WTC11 (cell line): ENCODE results near the gene VPS8. TPM values are rescaled to one million over a fixed set of nuclear protein-coding genes. Genes with fewer than 3 reads are reported as not detected.

Source experiments
- ATAC-seq: fragments of 200-7000 bp; cut with Tn5 transposase; 2 replicates; pipeline ENCODE4 v1.10.0; 2021; ENCODE audit warnings: mild to moderate bottlenecking, moderate library complexity
- CTCF ChIA-PET: fragments of 300-600 bp; sonication (Branson Sonifier 250); formaldehyde crosslinking; loops from one replicate; lab custom pipeline; 2021; ENCODE audit warnings: antibody characterized with exemption; lab: Charles Lee
- POLR2A ChIA-PET: fragments of 350-600 bp; sonication (Branson Sonifier 250); formaldehyde crosslinking; loops from one replicate; lab custom pipeline; 2021; ENCODE audit warnings: antibody characterized with exemption; lab: Charles Lee
- DNase-seq: peaks from one replicate; pipeline ENCODE4 v3.0.0; 2021; ENCODE audit warnings: low spot score
- H3K27ac Mint-ChIP-seq: 2 replicates; pipeline ENCODE4 v1.8.0; 2021; ENCODE audit warnings: mixed read lengths
- H3K27me3 Mint-ChIP-seq: 2 replicates; pipeline ENCODE4 v1.8.0; 2021; ENCODE audit warnings: low read depth, mild to moderate bottlenecking, moderate library complexity, mixed read lengths
- H3K36me3 Mint-ChIP-seq: 2 replicates; pipeline ENCODE4 v1.8.0; 2021; ENCODE audit warnings: mixed read lengths
- H3K4me1 Mint-ChIP-seq: 2 replicates; pipeline ENCODE4 v1.8.0; 2022; ENCODE audit warnings: mixed read lengths
- H3K4me3 Mint-ChIP-seq: 2 replicates; pipeline ENCODE4 v1.8.0; 2021; ENCODE audit warnings: mild to moderate bottlenecking, moderate library complexity, mixed read lengths
- H3K9me3 Mint-ChIP-seq: 2 replicates; pipeline ENCODE4 v1.8.0; 2021; ENCODE audit warnings: mixed read lengths
- ATF1 ChIP-seq: sonication (generic); formaldehyde crosslinking; IDR thresholded peaks from 2 replicates; pipeline ENCODE4 v1.8.1; 2023; ENCODE audit warnings: mild to moderate bottlenecking, moderate library complexity, missing genetic modification reagents
- ATF2 ChIP-seq: sonication (generic); formaldehyde crosslinking; IDR thresholded peaks from 2 replicates; pipeline ENCODE4 v1.8.1; 2022; ENCODE audit warnings: low read depth, missing genetic modification reagents, borderline replicate concordance
- CBFB ChIP-seq: sonication (generic); formaldehyde crosslinking; IDR thresholded peaks from 2 replicates; pipeline ENCODE4 v1.8.1; 2022; ENCODE audit warnings: mild to moderate bottlenecking, low read depth, missing genetic modification reagents
- CTCF ChIP-seq: fragments of 200-600 bp; IDR thresholded peaks from 2 replicates; pipeline ENCODE4 v1.8.0; 2022; ENCODE audit warnings: antibody characterized with exemption
- E2F4 ChIP-seq: sonication (generic); formaldehyde crosslinking; IDR thresholded peaks from 2 replicates; pipeline ENCODE4 v1.8.1; 2022; ENCODE audit warnings: low read depth, mild to moderate bottlenecking, moderate library complexity, missing genetic modification reagents, borderline replicate concordance
- FOXP4 ChIP-seq: sonication (generic); formaldehyde crosslinking; IDR thresholded peaks from 2 replicates; pipeline ENCODE4 v1.8.0; 2022; ENCODE audit warnings: mild to moderate bottlenecking, missing genetic modification reagents
- HMGXB4 ChIP-seq: sonication (generic); formaldehyde crosslinking; IDR thresholded peaks from 2 replicates; pipeline ENCODE4 v1.8.1; 2023; ENCODE audit warnings: mild to moderate bottlenecking, moderate library complexity, missing genetic modification reagents
- KAT7 ChIP-seq: sonication (generic); formaldehyde crosslinking; IDR thresholded peaks from 2 replicates; pipeline ENCODE4 v1.8.1; 2023; ENCODE audit warnings: missing genetic modification reagents, mild to moderate bottlenecking, borderline replicate concordance
- NFATC4 ChIP-seq: fragments of 250-450 bp; sonication (Bioruptor Pico); IDR thresholded peaks from 2 replicates; pipeline ENCODE4 v1.9.0; 2021; ENCODE audit warnings: mild to moderate bottlenecking
- NFYB ChIP-seq: sonication (generic); formaldehyde crosslinking; conservative IDR thresholded peaks from 2 replicates; pipeline ENCODE4 v1.8.0; 2022; ENCODE audit warnings: low read depth, missing genetic modification reagents
- NR1H2 ChIP-seq: sonication (generic); formaldehyde crosslinking; IDR thresholded peaks from 2 replicates; pipeline ENCODE4 v1.9.0; 2021; ENCODE audit warnings: mild to moderate bottlenecking, moderate library complexity, missing genetic modification reagents
- NR2C2 ChIP-seq: sonication (generic); formaldehyde crosslinking; IDR thresholded peaks from 2 replicates; pipeline ENCODE4 v1.8.0; 2022; ENCODE audit warnings: mild to moderate bottlenecking, missing genetic modification reagents
- PRDM15 ChIP-seq: sonication (generic); formaldehyde crosslinking; IDR thresholded peaks from 2 replicates; pipeline ENCODE4 v1.8.0; 2022; ENCODE audit warnings: missing genetic modification reagents
- SMAD3 ChIP-seq: sonication (generic); formaldehyde crosslinking; IDR thresholded peaks from 2 replicates; pipeline ENCODE4 v1.8.0; 2022; ENCODE audit warnings: missing genetic modification reagents, mild to moderate bottlenecking, borderline replicate concordance
- SOX15 ChIP-seq: fragments of 250-450 bp; sonication (Bioruptor Pico); IDR thresholded peaks from 2 replicates; pipeline ENCODE4 v1.9.0; 2021; ENCODE audit warnings: mild to moderate bottlenecking
- TEAD4 ChIP-seq: sonication (generic); formaldehyde crosslinking; IDR thresholded peaks from 2 replicates; pipeline ENCODE4 v1.8.0; 2022; ENCODE audit warnings: mild to moderate bottlenecking, missing genetic modification reagents
- TP53 ChIP-seq: sonication (generic); formaldehyde crosslinking; IDR thresholded peaks from 2 replicates; pipeline ENCODE4 v1.8.1; 2023; ENCODE audit warnings: mild to moderate bottlenecking, missing genetic modification reagents
- USF1 ChIP-seq: sonication (generic); formaldehyde crosslinking; IDR thresholded peaks from 2 replicates; pipeline ENCODE4 v1.8.0; 2022; ENCODE audit warnings: mild to moderate bottlenecking, missing genetic modification reagents
- ZNF121 ChIP-seq: sonication (generic); formaldehyde crosslinking; IDR thresholded peaks from 2 replicates; pipeline ENCODE4 v1.8.0; 2023; ENCODE audit warnings: missing genetic modification reagents
- ZNF281 ChIP-seq: sonication (generic); formaldehyde crosslinking; IDR thresholded peaks from 2 replicates; pipeline ENCODE4 v1.8.0; 2023; ENCODE audit warnings: mild to moderate bottlenecking, missing genetic modification reagents
- total RNA-seq: library from RNA; stranded (reverse); gene quantifications from 3 replicates; pipeline ENCODE4 v1.2.3, GENCODE V29; 2021

Gene VPS8
- total RNA-seq, 1 experiment from 2014 or later, result 44.9 TPM

- ChIA-PET CTCF (interaction anchor here (1.2 kb wide), 1 partner anchor 122 kb away, joined by 3 read pairs; no protein-coding TSS in a partner anchor), POLR2A (no interaction called here)
- H3K4me3 Mint-ChIP-seq, result no peak overlapping the region
- H3K4me1 Mint-ChIP-seq, result peaks cover 7% of the 10 kb centered on the region; the same call in 1 of the 2 replicates
- no peaks in the 10 kb centered on the region for H3K27me3 Mint-ChIP-seq
- DNase-seq, result no peak
- ATAC-seq, result no peak
- peaks cover 18% of the 10 kb centered on the region for H3K36me3 Mint-ChIP-seq
- H3K9me3 Mint-ChIP-seq, result peaks cover 29% of the 10 kb centered on the region
- TF ChIP-seq ATF2, result no peak
- TF ChIP-seq USF1 (CRISPR knock-in tag), result no peak
- no peak for TF ChIP-seq NR2C2 (CRISPR knock-in tag)
- no peak for TF ChIP-seq NFYB (CRISPR knock-in tag)
- TF ChIP-seq SOX15 (CRISPR knock-in tag), result no peak
- TF ChIP-seq CTCF, result no peak
- TF ChIP-seq ATF1 (CRISPR knock-in tag), result no peak
- no peak for TF ChIP-seq HMGXB4
- TF ChIP-seq CBFB, result no peak
- no peak for TF ChIP-seq KAT7 (CRISPR knock-in tag)
- TF ChIP-seq NFATC4 (CRISPR knock-in tag), result no peak
- TF ChIP-seq FOXP4 (CRISPR knock-in tag), result no peak
- no peak for TF ChIP-seq ZNF281 (CRISPR knock-in tag)
- no peak for TF ChIP-seq SMAD3
- no peak for TF ChIP-seq E2F4 (CRISPR knock-in tag)
- no peak for TF ChIP-seq NR1H2
- TF ChIP-seq PRDM15, result no peak
- TF ChIP-seq TEAD4 (CRISPR knock-in tag), result no peak
- no peak for TF ChIP-seq TP53 (CRISPR knock-in tag)
- TF ChIP-seq ZNF121 (CRISPR knock-in tag), result no peak
- no peak overlapping the region for H3K27ac Mint-ChIP-seq
Measured at GRCh38 chr3:185040425-185040824, 228.5 kb downstream of the VPS8 start.
